Esophagus squamous epithelium (tissue), 5 donors: ENCODE results near the gene GPR146. TPM values are rescaled to one million over a fixed set of nuclear protein-coding genes. Genes with fewer than 3 reads are reported as not detected.

ENCODE experiments used
- DNase-seq: peaks from one replicate; lab custom pipeline; 2025; lab: John Stamatoyannopoulos, UW
- H3K27ac ChIP-seq, 4 donors: fragments of 200-600 bp; sonication (generic); one replicate each; pipeline ENCODE4 v1.5.1; 2016 to 2019; ENCODE audit warnings: mild to moderate bottlenecking in 1 of 4
- H3K27me3 ChIP-seq, 4 donors: fragments of 200-600 bp; sonication (generic); 1 replicate in 3 of 4; 2 replicates in 1 of 4; pipeline versions ENCODE4 v1.5.1 to v1.6.0; 2017 to 2021; ENCODE audit warnings: antibody characterized with exemption in 1 of 4
- H3K36me3 ChIP-seq, 3 donors: fragments of 200-600 bp; sonication (generic); one replicate each; pipeline ENCODE4 v1.5.1; 2016 to 2019
- H3K4me1 ChIP-seq, 3 donors: fragments of 200-600 bp; sonication (generic); one replicate each; pipeline ENCODE4 v1.5.1; 2017 to 2019
- H3K4me3 ChIP-seq, 4 donors: fragments of 200-600 bp; sonication (generic); 1 replicate in 3 of 4; 2 replicates in 1 of 4; pipeline ENCODE4 v1.5.1; 2016 to 2019; ENCODE audit warnings: mild to moderate bottlenecking in 2 of 4, moderate library complexity in 1 of 4
- H3K9me3 ChIP-seq, 3 donors: fragments of 200-600 bp; sonication (generic); one replicate each; pipeline ENCODE4 v1.5.1; 2016 to 2019
- POLR2A ChIP-seq, 4 donors: fragments of 450-650 bp; IDR thresholded peaks; one replicate each; pipeline ENCODE4 v1.6.1; 2017; ENCODE audit warnings: antibody characterized with exemption in 4 of 4, mild to moderate bottlenecking in 4 of 4, moderate library complexity in 3 of 4
- WGBS, 2 donors: methylation state at CpG; one replicate each; pipeline ENCODE4 v1.1.5; 2018; 5-methylcytosine and 5-hydroxymethylcytosine counted together
- intact Hi-C: fragments of 100-400 bp; cut with DNase I; formaldehyde crosslinking; loops from one replicate; pipeline ENCODE4 v1.15.0; 2022
- total RNA-seq, 4 donors: library from RNA; depleted of rRNA; stranded (reverse); fragments of >200 nt; gene quantifications; one replicate each; pipeline ENCODE4 v1.1.0, GENCODE V29; 2016
- TF ChIP-seq, protein P1 (sequence below), 6 experiments: fragments of 450-650 bp in 4 of 6; fragments of 200-600 bp in 2 of 6; sonication (generic) in 2 of 6; IDR thresholded peaks; one replicate each; pipeline ENCODE4 v1.5.1; 2016 to 2019; ENCODE audit warnings: antibody characterized with exemption in 6 of 6, mild to moderate bottlenecking in 4 of 6, moderate library complexity in 4 of 6
- donor health status: DM: yes; HTN: yes; CAD: no.

The GPR146 gene
- total RNA-seq, 4 donors from 2014 or later = 1.1 to 12.8 (median 3.5) TPM

DNA sequence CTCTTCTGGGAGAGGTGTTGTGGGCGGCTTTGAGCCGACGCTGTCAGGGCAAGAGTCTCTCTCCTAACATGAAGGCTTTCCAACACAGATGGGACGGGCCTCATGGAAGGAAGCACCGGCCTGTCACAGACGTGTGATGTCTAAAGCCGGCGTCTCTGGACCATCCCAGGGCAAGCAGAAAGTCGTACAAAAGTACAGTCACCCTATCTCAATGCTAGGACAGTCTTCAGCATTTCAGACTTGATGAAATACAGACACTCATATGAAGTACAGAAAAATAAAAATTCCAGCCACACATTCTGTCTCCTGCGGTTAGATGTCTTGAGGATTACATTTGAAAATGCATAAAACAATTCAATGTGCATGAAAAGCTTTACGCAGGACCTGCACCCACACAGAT lies 30.8 kb upstream of the GPR146 start:
- TF ChIP-seq POLR2A (IDR thresholded peaks at IDR 0.05) = no peak
- TF ChIP-seq, protein P1, sequence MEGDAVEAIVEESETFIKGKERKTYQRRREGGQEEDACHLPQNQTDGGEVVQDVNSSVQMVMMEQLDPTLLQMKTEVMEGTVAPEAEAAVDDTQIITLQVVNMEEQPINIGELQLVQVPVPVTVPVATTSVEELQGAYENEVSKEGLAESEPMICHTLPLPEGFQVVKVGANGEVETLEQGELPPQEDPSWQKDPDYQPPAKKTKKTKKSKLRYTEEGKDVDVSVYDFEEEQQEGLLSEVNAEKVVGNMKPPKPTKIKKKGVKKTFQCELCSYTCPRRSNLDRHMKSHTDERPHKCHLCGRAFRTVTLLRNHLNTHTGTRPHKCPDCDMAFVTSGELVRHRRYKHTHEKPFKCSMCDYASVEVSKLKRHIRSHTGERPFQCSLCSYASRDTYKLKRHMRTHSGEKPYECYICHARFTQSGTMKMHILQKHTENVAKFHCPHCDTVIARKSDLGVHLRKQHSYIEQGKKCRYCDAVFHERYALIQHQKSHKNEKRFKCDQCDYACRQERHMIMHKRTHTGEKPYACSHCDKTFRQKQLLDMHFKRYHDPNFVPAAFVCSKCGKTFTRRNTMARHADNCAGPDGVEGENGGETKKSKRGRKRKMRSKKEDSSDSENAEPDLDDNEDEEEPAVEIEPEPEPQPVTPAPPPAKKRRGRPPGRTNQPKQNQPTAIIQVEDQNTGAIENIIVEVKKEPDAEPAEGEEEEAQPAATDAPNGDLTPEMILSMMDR (IDR thresholded peaks at IDR 0.05) = no peak
- intact Hi-C loops = no loop called here
- Histone ChIP-seq H3K9me3 (no peaks in the 10 kb centered on the region), H3K27ac (no peak overlapping the region), H3K36me3 (peaks cover 0 to 29% (median 0%) of the 10 kb centered on the region in 3 donors), H3K4me1 (peaks cover 5 to 44% (median 13%) of the 10 kb centered on the region in 3 donors), H3K27me3 (no peaks in the 10 kb centered on the region), H3K4me3 (no peak overlapping the region)
- 68 to 82% methylated on average over 7 to 8 of the region's 11 CpGs for WGBS, 2 donors
- DNase-seq = no peak

GRCh38 chr7:1014681-1015080 lies 29.7 kb upstream of the GPR146 start:
- DNase-seq = no peak
- 77 to 90% methylated on average over 2 to 12 of the region's 20 CpGs for WGBS, 2 donors

DNA sequence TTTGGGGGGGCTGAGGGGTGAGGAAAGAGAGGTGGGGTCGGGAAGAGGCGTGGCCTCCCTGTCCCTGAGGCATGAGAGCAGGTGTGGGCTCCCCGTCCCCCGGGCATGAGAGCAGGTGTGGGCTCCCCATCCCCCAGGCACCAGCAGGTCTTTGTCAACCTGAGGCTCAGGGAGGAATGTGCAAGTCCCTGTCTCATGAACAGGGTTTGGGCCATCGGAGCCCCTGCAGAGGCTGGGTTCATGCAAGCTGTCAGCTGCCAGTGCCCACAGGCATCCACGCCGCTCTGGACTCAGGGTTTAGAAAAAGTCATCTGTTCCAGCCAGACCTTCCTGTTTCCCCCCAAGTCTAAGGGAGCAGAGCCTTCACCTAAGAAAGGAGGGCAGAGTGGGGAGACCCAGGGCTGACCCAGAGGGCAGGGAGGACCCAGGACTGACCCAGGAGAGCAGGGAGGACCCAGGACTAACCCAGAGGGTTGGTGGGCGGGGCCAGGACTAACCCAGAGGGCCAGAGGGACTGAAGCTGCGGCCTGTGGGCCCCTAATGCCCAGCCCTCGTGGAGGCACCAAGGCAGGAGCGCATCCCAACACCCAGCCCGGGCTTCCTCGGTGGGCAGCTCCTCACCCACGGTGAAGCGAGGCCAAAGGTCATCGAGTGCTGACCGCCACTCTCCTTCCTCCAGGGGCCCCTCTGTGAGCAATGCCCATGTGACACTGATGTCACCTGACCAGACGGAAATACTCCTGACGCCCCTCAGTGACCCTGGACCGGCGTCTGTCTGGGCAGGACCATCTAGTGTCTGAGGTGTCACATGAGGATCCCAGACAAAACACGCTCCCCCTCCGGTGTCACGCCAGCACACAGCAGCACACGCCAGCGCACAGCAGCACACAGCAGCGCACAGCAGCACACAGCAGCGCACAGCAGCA lies 28.9 kb upstream of the GPR146 start:
- no peak overlapping the region for H3K27ac ChIP-seq
- H3K36me3 ChIP-seq = peaks cover 0 to 17% (median 0%) of the 10 kb centered on the region in 3 donors
- TF ChIP-seq, protein P1 (IDR thresholded peaks at IDR 0.05) = no peak
- TF ChIP-seq POLR2A (IDR thresholded peaks at IDR 0.05) = no peak
- no peaks in the 10 kb centered on the region for H3K27me3 ChIP-seq
- no peaks in the 10 kb centered on the region for H3K9me3 ChIP-seq
- intact Hi-C loops = no loop called here
- peaks cover 5 to 44% (median 13%) of the 10 kb centered on the region in 3 donors for H3K4me1 ChIP-seq
- no peak for DNase-seq
- H3K4me3 ChIP-seq = no peak overlapping the region
- 84% methylated on average over 7 of the region's 28 CpGs; no CpG with 5 or more reads in 1 of the 2 donors for WGBS, 2 donors

More at GRCh38 chr7:1014681-1015080, 29.7 kb upstream of the GPR146 start:
- no peaks in the 10 kb centered on the region for H3K27me3 ChIP-seq
- intact Hi-C loops = no loop called here
- peaks cover 5 to 44% (median 13%) of the 10 kb centered on the region in 3 donors for H3K4me1 ChIP-seq
- H3K36me3 ChIP-seq = peaks cover 0 to 22% (median 0%) of the 10 kb centered on the region in 3 donors
- no peak overlapping the region for H3K27ac ChIP-seq
- no peaks in the 10 kb centered on the region for H3K9me3 ChIP-seq
- no peak overlapping the region for H3K4me3 ChIP-seq
- TF ChIP-seq POLR2A (IDR thresholded peaks at IDR 0.05) = no peak
- TF ChIP-seq, protein P1 (IDR thresholded peaks at IDR 0.05) = no peak

GRCh38 chr7:1016577-1017531 lies 27.5 kb upstream of the GPR146 start:
- no peak for DNase-seq
- Histone ChIP-seq H3K9me3 (no peaks in the 10 kb centered on the region), H3K4me1 (peaks cover 5 to 37% (median 13%) of the 10 kb centered on the region in 3 donors), H3K4me3 (no peak overlapping the region), H3K27ac (no peak overlapping the region), H3K27me3 (no peaks in the 10 kb centered on the region), H3K36me3 (peaks cover 0 to 31% (median 0%) of the 10 kb centered on the region in 3 donors)
- 83 to 92% methylated on average over 2 to 16 of the region's 51 CpGs for WGBS, 2 donors
- intact Hi-C loops = no loop called here
- no peak for TF ChIP-seq POLR2A (IDR thresholded peaks at IDR 0.05)
- TF ChIP-seq, protein P1 (IDR thresholded peaks at IDR 0.05) = no peak
